Keratinocyte (primary cell): Measurements from ENCODE around the gene SUCNR1.

ENCODE experiments used
- CTCF ChIP-seq, 3 experiments: IDR thresholded peaks in 1 of 3; conservative IDR thresholded peaks in 1 of 3; optimal IDR thresholded peaks in 1 of 3; 2 replicates in 2 of 3; 3 replicates in 1 of 3; pipeline versions ENCODE3 to v1.5.1; 2011; ENCODE audit warnings: low read length in 3 of 3, mild to moderate bottlenecking in 3 of 3, moderate library complexity in 2 of 3, control low read depth in 1 of 3, inconsistent platforms in 1 of 3; ENCODE audit not compliant: insufficient read depth in 2 of 3; ENCODE audit errors: extremely low read depth in 1 of 3
- EZH2 ChIP-seq: IDR thresholded peaks from one replicate; pipeline ENCODE4 v1.6.1; 2012; ENCODE audit warnings: inconsistent platforms, mild to moderate bottlenecking, low read length, moderate library complexity

- TF ChIP-seq CTCF (optimal IDR thresholded peaks at IDR 0.05 in 1 of 3, IDR thresholded peaks at IDR 0.05 in 1 of 3, conservative IDR thresholded peaks at IDR 0.05 in 1 of 3; ENCODE audit: extremely low read depth in 1 of 3, insufficient read depth in 2 of 3, low read length in 3 of 3) (no peak), EZH2 (no peak)
These were observed 23.0 kb downstream of the SUCNR1 start for GRCh38 chr3:151896246-151897012.
